ENCODE measurements around the gene BEAN1.

The BEAN1 gene

GRCh38 chr16:66419527-66419926, 7.6 kb upstream of the BEAN1 start:
- no peak for DNase-seq

GRCh38 chr16:66420396-66420795, 6.7 kb upstream of the BEAN1 start:
- DNase-seq: no peak

DNA sequence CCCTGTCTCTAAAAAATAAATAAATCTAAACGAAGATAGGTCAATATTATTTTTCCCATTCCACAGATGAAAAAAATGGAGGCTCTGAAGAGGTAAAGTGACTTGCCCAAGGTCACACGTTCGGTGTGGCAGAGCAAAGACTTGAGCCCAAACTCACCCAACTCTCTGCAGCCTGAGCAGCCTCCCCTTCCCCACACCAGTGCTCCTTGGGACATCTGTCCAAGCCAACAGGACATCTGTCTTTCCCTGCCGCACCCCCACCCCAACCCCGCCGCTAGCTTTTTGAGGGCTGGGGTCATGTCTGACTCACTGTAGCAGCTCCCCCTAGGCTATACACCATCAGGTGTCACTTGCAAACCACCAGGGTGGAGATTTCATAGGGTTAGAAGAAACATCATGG, 5.2 kb upstream of the BEAN1 start:
- no peak for DNase-seq

GRCh38 chr16:66422366-66422765, 4.7 kb upstream of the BEAN1 start:
- no peak for DNase-seq

DNA sequence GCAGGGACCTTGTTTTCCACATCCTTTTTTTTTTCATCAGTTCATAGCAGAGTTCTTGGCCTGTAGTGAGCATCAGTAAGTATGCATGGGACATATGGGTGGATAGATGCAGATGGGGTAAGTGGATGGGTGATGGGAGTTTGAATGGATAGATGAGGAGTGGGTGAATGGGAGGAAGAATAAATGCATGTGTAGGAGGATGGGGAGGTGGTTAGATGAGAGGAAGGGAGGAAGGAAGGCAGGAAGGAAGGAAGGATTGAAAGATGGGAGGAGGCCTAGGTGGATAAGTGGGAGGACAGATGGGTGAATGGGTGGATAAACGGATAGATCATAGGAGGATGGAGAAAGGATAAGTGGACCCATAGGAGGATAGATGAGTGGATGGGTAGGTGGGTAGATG, 3.9 kb upstream of the BEAN1 start:
- DNase-seq: no peak

- DNase-seq: no peak
Observed at GRCh38 chr16:66425651-66426050, 1.4 kb upstream of the BEAN1 start.

GRCh38 chr16:66426112-66427035, 721 bp upstream of the BEAN1 start:
- no peak for DNase-seq

- DNase-seq: no peak
Observed at GRCh38 chr16:66427871-66428681, 981 bp downstream of the BEAN1 start.

DNA sequence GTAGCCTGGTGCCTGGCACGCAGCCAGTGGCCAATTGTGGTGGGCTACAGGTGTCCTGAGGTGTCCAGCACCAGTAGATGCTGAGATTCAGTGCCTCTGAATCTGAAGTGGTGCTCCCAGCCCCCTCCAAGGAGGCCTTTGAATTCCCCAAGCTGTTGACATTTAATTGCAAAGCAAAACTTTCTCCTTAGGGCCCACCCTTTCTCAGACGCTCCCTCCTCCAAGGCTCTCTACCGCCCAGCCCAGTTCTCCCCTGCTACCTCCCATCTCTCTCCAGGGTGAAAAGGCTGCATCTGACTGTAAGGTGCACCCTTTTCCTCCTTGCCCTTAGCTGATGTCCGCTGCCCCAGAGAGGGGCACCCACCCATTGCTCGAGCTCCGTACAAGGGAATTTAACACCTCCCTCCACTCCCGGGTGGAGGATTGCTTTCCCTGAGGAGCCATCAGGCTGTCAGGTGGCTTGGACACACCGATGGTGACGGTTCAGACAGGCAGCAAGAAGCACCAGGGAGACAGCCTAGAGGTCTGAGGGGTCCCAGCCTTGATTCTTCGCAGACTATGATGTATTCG, 1.7 kb downstream of the BEAN1 start:
- DNase-seq: no peak

- no peak for DNase-seq
Observed at GRCh38 chr16:66429290-66429962, 2.3 kb downstream of the BEAN1 start.

DNA sequence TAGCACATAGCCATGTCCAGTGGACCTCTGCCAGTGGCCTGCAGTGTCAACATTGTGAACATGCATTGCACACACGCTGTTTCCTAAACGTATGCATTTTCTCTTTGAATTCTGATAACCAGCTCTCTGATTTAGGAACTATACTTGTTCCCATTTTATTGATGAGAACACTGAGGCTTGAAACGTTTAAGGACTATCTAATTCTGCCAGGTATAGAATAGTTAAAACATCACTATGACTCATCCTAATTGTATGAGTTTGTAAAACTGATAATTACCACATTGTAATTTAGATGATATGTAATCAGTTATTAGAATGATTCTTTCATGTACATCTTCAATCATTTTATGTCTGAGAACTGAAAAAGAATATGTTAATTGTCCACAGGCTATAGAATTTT, 3.1 kb downstream of the BEAN1 start:
- no peak for DNase-seq

DNA sequence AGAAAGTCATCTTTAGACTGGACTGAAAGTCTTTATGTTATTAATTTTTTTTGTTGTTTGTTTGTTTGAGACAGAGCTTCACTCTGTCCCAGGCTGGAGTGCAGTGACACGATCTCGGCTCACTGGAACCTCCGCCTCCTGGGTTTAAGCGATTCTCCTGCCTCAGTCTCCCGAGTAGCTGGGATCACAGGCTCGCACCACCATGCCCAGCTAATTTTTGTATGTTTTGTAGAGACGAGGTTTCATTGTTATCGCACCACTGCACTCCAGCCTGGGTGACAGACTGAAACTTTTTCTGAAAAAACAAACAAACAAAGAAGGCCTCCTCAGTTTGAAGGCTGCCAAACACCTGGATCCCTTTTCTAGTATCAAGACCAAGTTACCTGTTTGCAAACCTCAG, 4.7 kb downstream of the BEAN1 start:
- DNase-seq: no peak

DNA sequence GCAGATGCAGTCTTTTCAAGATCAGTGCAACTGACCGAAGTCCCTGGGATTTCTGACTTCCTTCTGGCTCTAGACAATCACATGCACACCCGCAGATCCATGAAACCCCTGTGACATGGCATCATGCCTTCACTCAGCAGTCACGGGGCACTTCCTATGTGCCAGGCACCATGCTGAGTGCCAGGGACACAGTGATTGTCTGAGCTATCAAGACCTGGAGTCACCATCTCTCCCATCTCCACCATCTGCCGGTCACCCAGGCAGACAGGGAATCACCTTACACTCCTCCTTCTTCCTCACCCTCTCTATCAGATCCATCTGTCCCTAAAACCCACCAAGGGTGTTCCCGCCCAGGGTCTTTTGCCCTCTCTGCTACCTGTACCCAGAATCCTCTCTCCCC, 5.3 kb downstream of the BEAN1 start:
- DNase-seq: no peak

DNA sequence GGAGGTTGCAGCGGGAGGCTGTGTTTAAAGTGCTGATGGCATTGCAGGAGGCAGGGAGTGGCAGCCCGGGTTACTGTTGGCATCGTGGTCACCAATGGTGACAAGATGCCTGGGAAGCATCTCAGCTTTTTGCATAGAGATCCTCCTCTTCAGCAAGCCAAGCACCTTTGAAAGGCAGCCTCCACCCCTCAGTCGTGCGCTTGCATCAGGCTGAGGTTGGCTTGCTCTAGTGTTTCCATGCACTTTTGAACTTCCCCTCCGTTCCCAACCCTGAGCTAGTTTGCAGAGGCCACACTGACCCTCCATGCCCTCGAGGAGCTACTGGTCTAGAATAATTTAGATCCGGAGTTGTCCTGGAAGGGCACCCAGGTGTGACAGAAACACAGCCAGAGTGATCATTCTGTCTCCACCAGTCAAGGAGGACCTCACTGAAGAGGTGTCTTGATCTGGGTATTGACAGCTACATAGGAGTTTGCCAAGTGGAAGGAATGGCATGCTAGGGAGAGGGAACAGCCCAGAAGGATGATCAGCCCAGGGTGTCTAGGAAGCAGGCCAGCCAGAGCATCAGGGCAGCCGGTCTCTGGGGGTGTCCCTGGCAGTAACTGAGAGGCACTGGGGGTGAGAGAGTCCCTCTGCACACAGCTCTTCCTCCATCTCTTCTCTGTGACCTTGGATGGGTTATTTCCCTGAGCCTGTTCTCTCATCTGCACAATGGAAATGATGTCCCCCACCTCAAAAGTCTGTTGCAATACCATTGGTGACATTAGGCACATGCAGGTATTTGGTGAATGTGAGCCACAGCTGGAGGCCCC, 7.7 kb downstream of the BEAN1 start:
- no peak for DNase-seq

GRCh38 chr16:66435896-66436295, 8.8 kb downstream of the BEAN1 start:
- no peak for DNase-seq

DNA sequence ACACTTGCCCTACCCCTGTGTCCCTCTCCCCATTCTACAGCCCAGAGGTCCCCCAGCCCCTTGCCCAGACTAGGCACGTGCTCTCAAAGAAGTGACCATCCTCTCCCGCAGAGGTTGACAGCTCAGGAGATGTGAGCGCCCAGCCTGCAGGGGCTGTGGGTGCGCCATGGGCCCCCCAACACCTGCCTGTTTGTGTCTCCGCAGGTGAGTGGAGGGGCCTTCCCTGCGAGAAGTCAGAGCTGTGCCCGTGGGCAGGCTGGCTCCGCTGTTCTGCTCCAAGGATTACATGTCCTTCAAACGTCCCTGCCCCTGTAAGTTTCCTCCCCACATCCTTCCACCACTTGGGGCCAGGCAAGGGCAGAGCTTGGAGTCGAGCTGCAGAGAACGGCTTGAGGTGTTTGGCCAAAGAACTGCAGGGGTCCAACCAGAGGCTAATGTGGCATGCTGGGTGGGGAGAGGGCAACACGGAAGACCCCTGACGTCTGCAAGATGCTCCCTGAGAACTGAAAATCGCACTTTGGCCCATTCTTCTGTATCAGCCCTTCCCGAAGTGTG, 10.4 kb downstream of the BEAN1 start:
- no peak for DNase-seq

- DNase-seq: no peak
Observed at GRCh38 chr16:66438536-66438935, 11.4 kb downstream of the BEAN1 start.

DNA sequence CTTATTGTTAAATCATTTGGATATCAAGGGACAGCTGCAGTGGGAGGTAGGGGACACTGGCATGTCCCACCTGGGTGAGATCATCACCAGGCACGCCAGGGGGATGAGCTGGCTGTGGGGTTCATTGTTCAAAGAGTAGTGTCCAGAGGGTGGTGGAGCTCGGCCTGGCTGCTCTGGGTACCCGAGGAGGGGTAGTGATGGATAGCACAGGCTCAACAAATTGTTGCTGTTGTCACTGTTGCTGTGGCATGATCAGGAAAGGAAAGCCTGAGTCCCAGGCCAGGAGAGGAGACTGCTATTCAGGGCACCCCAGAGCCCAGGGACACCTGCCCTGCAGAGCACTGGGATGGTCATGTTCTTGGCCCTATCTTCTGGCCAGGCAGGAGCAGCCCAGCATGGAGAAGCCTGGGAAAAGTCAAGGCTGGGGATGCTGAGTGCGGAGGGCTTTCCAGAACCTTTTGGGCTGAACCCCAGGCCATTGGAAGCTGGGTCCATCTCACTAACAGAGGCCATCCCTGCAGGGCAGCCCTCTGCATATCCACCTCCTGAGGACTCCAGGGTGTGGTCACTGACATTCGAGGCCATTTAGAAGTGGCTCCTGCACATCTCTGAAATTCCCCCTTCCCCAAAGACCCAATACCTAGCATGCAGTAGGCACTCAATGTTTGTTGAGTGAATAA, 12.1 kb downstream of the BEAN1 start:
- DNase-seq: no peak

GRCh38 chr16:66440271-66440802, 13.2 kb downstream of the BEAN1 start:
- no peak for DNase-seq

DNA sequence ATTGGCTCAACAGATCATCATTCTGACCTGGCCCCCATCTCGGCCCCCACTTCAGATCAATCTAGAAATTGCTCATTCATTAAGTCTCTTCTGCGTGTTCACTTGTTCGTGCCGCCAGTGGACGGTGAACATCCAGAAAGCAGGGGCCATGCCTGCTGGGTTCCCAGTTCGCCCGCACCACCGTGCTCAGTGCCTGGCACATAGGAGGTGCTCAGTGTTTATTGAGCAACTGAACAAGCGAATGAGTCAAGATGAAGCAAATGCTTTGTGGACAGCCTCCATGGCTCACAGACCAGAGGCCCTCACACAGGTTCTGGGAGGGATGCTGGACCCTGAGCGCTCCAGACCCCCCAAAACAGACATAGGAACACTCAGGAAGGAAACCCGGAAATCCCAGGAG, 13.9 kb downstream of the BEAN1 start:
- no peak for DNase-seq

All from NCI-H510A treated with DMSO at 0.1 percent for 48 hours (cell line).